HG03521 (cell line): Measurements from ENCODE around the gene FKBP1A.

Source experiments
- ATAC-seq: cut with Tn5 transposase; IDR thresholded peaks from one replicate; pipeline ENCODE4 v1.9.1; 2021; ENCODE audit warnings: mild to moderate bottlenecking, moderate library complexity; ENCODE audit not compliant: unreplicated experiment

FKBP1A gene

GRCh38 chr20:1321654-1321939 is 71.3 kb downstream of the FKBP1A start:
- no peak for ATAC-seq

- no peak for ATAC-seq
Measured at GRCh38 chr20:1320902-1321653, 71.8 kb downstream of the FKBP1A start.

DNA sequence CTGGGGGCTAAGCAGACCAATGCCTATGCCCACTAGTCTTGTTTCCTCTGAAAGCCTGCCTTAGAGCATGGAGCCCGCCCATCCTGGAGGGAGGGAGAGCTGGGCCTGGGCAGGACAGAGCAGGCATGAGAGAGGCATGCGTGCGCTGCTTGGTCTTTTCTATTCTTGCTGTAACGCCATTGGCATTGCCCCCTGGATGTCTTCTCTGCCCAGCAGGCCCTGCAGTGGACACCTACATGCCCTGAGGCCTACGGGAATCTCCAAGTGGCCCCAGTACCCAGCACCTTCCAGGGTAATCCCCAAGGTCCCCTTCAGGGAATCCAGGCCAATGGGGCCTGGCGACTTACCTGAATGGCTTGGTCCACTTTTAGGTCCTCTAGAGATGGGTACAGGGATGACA is 72.8 kb downstream of the FKBP1A start:
- ATAC-seq: no peak

- no peak for ATAC-seq
Measured at GRCh38 chr20:1319462-1319861, 73.4 kb downstream of the FKBP1A start.

GRCh38 chr20:1319051-1319450 is 73.8 kb downstream of the FKBP1A start:
- no peak for ATAC-seq
